RPMI8226 (cell line): Measurements from ENCODE around the gene TTC23.
"Not testable (repeated sequence)": the region's sequence is repeated elsewhere in the genome, so short reads cannot be mapped to it uniquely, and the experiment has no call there.

Experiments used
- DNase-seq: peaks from one replicate; pipeline ENCODE4 v3.0.0-alpha.2; 2015

Gene TTC23

GRCh38 chr15:99248000-99248715, 1.2 kb downstream of the TTC23 start:
- peak; percentile 50 for DNase-seq

GRCh38 chr15:99247062-99247461, 2.3 kb downstream of the TTC23 start:
- no peak for DNase-seq

GRCh38 chr15:99244306-99244705, 5.1 kb downstream of the TTC23 start:
- DNase-seq = no peak

GRCh38 chr15:99241752-99242151, 7.6 kb downstream of the TTC23 start:
- DNase-seq = no peak

- DNase-seq = no peak
These were observed 9.7 kb downstream of the TTC23 start for GRCh38 chr15:99239545-99240198.

GRCh38 chr15:99238849-99239248, 10.5 kb downstream of the TTC23 start:
- no peak for DNase-seq

- DNase-seq = not testable (repeated sequence)
These were observed 15.2 kb downstream of the TTC23 start for GRCh38 chr15:99234160-99234559.

GRCh38 chr15:99232740-99233139, 16.6 kb downstream of the TTC23 start:
- DNase-seq = no peak

- no peak for DNase-seq
These were observed 18.5 kb downstream of the TTC23 start for GRCh38 chr15:99230867-99231266.

- no peak for DNase-seq
These were observed 21.1 kb downstream of the TTC23 start for GRCh38 chr15:99228120-99228770.

- no peak for DNase-seq
These were observed 22.6 kb downstream of the TTC23 start for GRCh38 chr15:99226802-99227201.

GRCh38 chr15:99224372-99225214, 24.8 kb downstream of the TTC23 start:
- DNase-seq = no peak

GRCh38 chr15:99213187-99213811, 36.1 kb downstream of the TTC23 start:
- peak; percentile 83 for DNase-seq

- no peak for DNase-seq
These were observed 37.0 kb downstream of the TTC23 start for GRCh38 chr15:99212406-99212805.

- DNase-seq = no peak
These were observed 37.5 kb downstream of the TTC23 start for GRCh38 chr15:99211926-99212325.

- DNase-seq = no peak
These were observed 39.0 kb downstream of the TTC23 start for GRCh38 chr15:99210334-99210733.

- DNase-seq = no peak
These were observed 40.1 kb downstream of the TTC23 start for GRCh38 chr15:99209326-99209725.

- DNase-seq = no peak
These were observed 41.7 kb downstream of the TTC23 start for GRCh38 chr15:99207672-99208071.

- no peak for DNase-seq
These were observed 47.2 kb downstream of the TTC23 start for GRCh38 chr15:99202176-99202552.

- DNase-seq = no peak
These were observed 47.8 kb downstream of the TTC23 start for GRCh38 chr15:99201408-99202175.

GRCh38 chr15:99197856-99198255, 51.5 kb downstream of the TTC23 start:
- no peak for DNase-seq

- DNase-seq = not testable (repeated sequence)
These were observed 57.2 kb downstream of the TTC23 start for GRCh38 chr15:99192181-99192580.
